ENCODE data around the gene GHRHR.

The GHRHR gene

GRCh38 chr7:31006857-31007256, 43.1 kb downstream of the GHRHR start:
- DNase-seq (ENCODE audit: low read depth) = no peak

GRCh38 chr7:31007634-31008033, 43.9 kb downstream of the GHRHR start:
- no peak for DNase-seq (ENCODE audit: low read depth)

- DNase-seq (ENCODE audit: low read depth) = no peak
These were observed 51.1 kb downstream of the GHRHR start for GRCh38 chr7:31014826-31015225.

GRCh38 chr7:31017032-31017675, 53.4 kb downstream of the GHRHR start:
- DNase-seq (ENCODE audit: low read depth) = no peak

GRCh38 chr7:31017721-31018120, 54.0 kb downstream of the GHRHR start:
- DNase-seq (ENCODE audit: low read depth) = no peak

- no peak for DNase-seq (ENCODE audit: low read depth)
These were observed 55.8 kb downstream of the GHRHR start for GRCh38 chr7:31019509-31019908.

- no peak for DNase-seq (ENCODE audit: low read depth)
These were observed 56.4 kb downstream of the GHRHR start for GRCh38 chr7:31020161-31020560.

- DNase-seq (ENCODE audit: low read depth) = no peak
These were observed 56.9 kb downstream of the GHRHR start for GRCh38 chr7:31020652-31021051.

GRCh38 chr7:31022117-31022516, 58.4 kb downstream of the GHRHR start:
- DNase-seq (ENCODE audit: low read depth) = no peak

- no peak for DNase-seq (ENCODE audit: low read depth)
These were observed 59.0 kb downstream of the GHRHR start for GRCh38 chr7:31022726-31023125.

- DNase-seq (ENCODE audit: low read depth) = no peak
These were observed 60.1 kb downstream of the GHRHR start for GRCh38 chr7:31023877-31024276.

- DNase-seq (ENCODE audit: low read depth) = no peak
These were observed 63.6 kb downstream of the GHRHR start for GRCh38 chr7:31027161-31027965.

- DNase-seq (ENCODE audit: low read depth) = no peak
These were observed 64.3 kb downstream of the GHRHR start for GRCh38 chr7:31028006-31028405.

GRCh38 chr7:31028417-31028992, 64.8 kb downstream of the GHRHR start:
- no peak for DNase-seq (ENCODE audit: low read depth)
